ENCODE data around the gene ZNF592. TPM values are rescaled to one million over a fixed set of nuclear protein-coding genes. Genes with fewer than 3 reads are reported as not detected.

Gene ZNF592
- total RNA-seq, 2 donors from 2014 or later = 33.5 to 39.5 TPM

DNA sequence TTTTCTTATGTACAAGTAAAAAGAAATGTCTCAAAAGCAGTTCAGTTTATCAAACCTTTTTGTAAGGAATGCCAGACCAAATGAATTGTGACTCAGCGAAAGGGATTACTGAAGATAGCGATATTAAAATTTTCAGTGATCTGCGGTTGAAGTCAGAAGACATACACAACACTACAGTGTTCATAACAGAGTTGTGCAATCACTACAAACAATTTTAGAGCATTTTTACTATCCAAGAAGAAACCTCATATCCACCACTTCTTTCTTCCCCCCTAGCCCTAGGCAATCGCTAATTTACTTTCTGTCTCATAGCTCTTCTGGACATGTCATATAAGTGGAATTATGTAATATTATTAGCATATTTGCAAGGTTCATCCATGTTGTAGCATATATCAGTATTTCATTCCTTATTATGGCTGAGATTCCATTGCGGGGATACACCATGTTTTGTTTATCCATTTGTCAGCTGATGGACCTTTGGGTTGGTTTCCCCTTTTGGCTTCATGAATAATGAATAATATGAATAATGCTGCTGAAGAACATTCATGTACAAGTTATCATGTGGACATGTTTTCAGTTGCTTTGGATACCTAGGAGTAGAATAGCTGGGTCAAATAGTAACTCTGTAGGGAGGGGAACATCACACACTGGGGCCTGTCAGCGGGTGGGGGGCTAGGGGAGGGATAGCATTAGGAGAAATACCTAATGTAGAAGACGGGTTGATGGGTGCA is 45.2 kb downstream of the ZNF592 start:
- peaks cover 11 to 16% of the 10 kb centered on the region in 2 donors for H3K36me3 Mint-ChIP-seq (ENCODE audit: insufficient read depth in 2 of 2)

DNA sequence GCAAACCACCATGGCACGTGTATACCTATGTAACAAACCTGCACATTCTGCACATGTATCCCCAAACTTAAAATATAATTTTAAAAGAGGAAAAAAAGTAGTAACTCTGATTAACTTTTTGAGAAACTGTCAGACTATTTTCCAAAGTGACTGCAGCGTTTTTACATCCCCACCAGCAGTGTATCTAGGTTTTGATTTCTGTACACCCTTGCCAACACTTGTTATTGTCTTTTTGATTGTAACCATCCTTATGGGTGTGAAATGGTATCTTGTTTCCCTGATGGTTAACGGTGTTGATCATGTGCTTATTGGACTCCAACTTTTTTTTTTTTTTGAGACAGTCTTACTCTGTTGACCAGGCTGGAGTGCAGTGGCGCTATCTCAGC is 45.8 kb downstream of the ZNF592 start:
- no peak overlapping the region for H3K27ac Mint-ChIP-seq
- no peaks in the 10 kb centered on the region for H3K27me3 Mint-ChIP-seq (ENCODE audit: low read depth)
- DNase-seq (no peak), ATAC-seq (replicated peaks in 1 of 2) (no peak)
- H3K4me1 Mint-ChIP-seq (ENCODE audit: low read depth) = no peaks in the 10 kb centered on the region
- no peak overlapping the region for H3K4me3 Mint-ChIP-seq
- peaks cover 11 to 16% of the 10 kb centered on the region in 2 donors for H3K36me3 Mint-ChIP-seq (ENCODE audit: insufficient read depth in 2 of 2)
- no peaks in the 10 kb centered on the region for H3K9me3 Mint-ChIP-seq

More for the DNA sequence above, 45.2 kb downstream of the ZNF592 start:
- H3K27me3 Mint-ChIP-seq (ENCODE audit: low read depth) = no peaks in the 10 kb centered on the region
- no peaks in the 10 kb centered on the region for H3K9me3 Mint-ChIP-seq
- no peak overlapping the region for H3K4me3 Mint-ChIP-seq
- DNase-seq (no peak), ATAC-seq (replicated peaks in 1 of 2) (no peak)
- H3K4me1 Mint-ChIP-seq (ENCODE audit: low read depth) = no peaks in the 10 kb centered on the region
- no peak overlapping the region for H3K27ac Mint-ChIP-seq

DNA sequence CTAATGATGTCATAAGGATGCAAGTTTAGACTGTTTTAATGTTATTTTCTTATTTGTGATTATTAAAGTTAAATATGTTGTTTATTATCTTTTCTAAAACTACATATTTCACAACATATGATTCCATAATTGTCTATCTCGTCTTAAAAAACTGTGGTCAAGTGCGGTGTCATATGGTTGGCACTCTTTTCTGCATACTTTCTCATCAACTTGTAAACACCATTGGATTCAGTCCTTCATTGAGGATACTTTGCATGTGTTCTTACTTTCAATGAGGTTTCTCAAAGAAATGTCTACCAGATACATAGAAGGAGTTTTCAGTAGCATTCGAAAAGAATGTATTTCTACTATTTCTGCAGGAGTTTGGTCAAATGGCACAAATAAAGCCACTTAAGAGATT is 46.8 kb downstream of the ZNF592 start:
- DNase-seq (no peak), ATAC-seq (replicated peaks in 1 of 2) (no peak)
- H3K27ac Mint-ChIP-seq = no peak overlapping the region
- no peak overlapping the region for H3K4me3 Mint-ChIP-seq
- H3K36me3 Mint-ChIP-seq (ENCODE audit: insufficient read depth in 2 of 2) = peaks cover 11 to 16% of the 10 kb centered on the region in 2 donors
- H3K9me3 Mint-ChIP-seq = no peaks in the 10 kb centered on the region
- no peaks in the 10 kb centered on the region for H3K4me1 Mint-ChIP-seq (ENCODE audit: low read depth)
- no peaks in the 10 kb centered on the region for H3K27me3 Mint-ChIP-seq (ENCODE audit: low read depth)

DNA sequence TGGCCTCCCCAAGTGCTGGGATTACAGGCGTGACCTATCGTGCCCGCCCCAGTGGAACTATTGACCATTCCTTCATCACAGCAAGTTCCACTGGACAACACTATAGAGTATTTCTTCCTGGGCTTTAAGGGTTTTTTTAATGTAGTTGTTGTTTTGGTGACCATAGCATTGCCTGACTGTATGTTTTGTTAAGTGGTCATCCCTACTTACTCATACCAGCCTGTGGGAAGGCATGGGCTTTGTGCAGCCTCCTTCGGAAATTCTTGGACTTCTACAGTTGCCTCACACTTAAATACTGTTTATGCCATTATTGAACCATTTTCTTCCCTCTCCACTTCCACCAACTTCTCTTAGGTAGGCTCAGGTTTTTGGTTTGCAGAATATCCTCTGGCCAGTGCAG is 48.8 kb downstream of the ZNF592 start:
- ATAC-seq (replicated peaks in 1 of 2) (no peak), DNase-seq (no peak)
- no peaks in the 10 kb centered on the region for H3K4me1 Mint-ChIP-seq (ENCODE audit: low read depth)
- H3K27ac Mint-ChIP-seq = no peak overlapping the region
- H3K36me3 Mint-ChIP-seq (ENCODE audit: insufficient read depth in 2 of 2) = peaks cover 5 to 10% of the 10 kb centered on the region in 2 donors
- H3K27me3 Mint-ChIP-seq (ENCODE audit: low read depth) = no peaks in the 10 kb centered on the region
- no peak overlapping the region for H3K4me3 Mint-ChIP-seq
- H3K9me3 Mint-ChIP-seq = no peaks in the 10 kb centered on the region

DNA sequence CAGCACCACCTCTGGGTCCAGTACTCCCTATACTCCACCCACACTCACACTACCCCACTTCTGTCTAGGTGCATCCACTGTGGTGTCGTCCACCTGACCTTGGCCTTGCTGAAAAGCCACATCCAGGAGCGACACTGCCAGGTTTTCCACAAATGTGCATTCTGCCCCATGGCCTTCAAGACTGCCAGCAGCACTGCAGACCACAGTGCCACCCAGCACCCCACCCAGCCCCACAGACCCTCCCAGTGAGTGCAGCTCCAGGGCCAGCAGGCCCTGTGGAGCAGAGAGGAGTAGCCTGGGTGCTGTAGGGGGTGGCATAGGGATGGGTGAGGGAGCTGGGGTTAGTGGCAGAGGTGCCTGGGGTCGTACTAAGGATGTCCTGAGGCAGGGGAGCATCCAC is 49.4 kb downstream of the ZNF592 start:
- Mint-ChIP-seq H3K4me3 (no peak overlapping the region), H3K9me3 (no peaks in the 10 kb centered on the region), H3K27ac (no peak overlapping the region), H3K27me3 (ENCODE audit: low read depth) (no peaks in the 10 kb centered on the region), H3K36me3 (ENCODE audit: insufficient read depth in 2 of 2) (peaks cover 5 to 10% of the 10 kb centered on the region in 2 donors), H3K4me1 (ENCODE audit: low read depth) (no peaks in the 10 kb centered on the region)
- ATAC-seq (replicated peaks in 1 of 2) (no peak), DNase-seq (no peak)

DNA sequence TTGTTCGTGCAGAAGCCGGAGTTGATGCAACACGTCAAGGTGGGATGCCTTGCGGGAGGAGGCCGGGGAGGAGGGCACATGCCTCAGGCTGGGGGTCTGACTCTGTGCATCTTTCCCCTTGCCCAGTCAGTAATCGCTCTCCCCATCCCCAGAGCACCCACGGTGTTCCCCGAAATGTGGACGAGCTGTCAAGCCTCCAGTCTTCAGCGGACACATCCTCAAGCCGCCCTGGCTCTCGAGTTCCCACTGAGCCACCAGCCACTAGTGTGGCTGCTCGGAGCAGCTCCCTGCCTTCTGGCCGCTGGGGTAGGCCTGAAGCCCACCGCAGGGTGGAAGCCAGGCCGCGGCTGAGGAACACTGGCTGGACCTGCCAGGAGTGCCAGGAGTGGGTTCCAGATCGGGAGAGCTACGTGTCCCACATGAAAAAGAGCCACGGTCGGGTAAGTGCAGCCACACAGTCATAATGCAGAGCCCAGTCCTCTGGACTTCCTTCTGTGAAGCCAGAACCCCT is 50.1 kb downstream of the ZNF592 start:
- ATAC-seq (replicated peaks in 1 of 2) (no peak), DNase-seq (no peak)
- H3K9me3 Mint-ChIP-seq = no peaks in the 10 kb centered on the region
- no peak overlapping the region for H3K27ac Mint-ChIP-seq
- H3K36me3 Mint-ChIP-seq (ENCODE audit: insufficient read depth in 2 of 2) = peaks cover 5 to 10% of the 10 kb centered on the region in 2 donors
- H3K4me1 Mint-ChIP-seq (ENCODE audit: low read depth) = no peaks in the 10 kb centered on the region
- H3K4me3 Mint-ChIP-seq = no peak overlapping the region
- no peaks in the 10 kb centered on the region for H3K27me3 Mint-ChIP-seq (ENCODE audit: low read depth)

DNA sequence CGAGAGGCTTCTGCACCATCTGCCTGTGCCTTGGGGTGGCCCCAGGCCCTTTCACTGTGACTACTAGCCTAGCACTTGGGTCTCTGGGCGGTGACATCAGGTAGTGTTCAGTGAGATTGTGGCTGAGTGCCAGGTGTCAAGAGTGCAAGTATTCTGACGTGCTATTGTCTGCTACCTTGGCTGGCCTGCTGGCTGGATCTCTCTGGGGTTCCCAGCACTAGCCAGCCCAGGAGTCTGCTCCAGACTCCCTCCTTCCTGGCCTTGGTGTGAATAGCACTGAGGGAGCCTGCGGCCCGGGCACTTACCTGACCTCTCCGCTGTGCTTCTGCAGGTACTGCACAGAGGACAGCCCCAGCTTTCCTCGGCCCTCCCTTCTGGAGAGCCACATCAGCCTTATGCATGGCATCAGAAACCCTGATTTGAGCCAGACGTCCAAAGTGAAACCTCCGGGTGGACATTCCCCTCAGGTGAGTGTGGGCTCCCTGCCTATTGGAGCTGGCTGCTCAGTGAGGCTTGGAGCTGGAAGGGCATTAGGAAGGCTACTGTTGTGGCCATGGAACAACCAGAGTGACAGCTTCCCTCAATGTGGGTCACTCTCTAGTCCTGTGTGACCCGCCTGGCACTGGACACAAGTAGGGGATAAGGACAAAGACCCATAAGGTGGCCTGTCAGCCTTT is 51.3 kb downstream of the ZNF592 start:
- no peak for ATAC-seq (replicated peaks in 1 of 2)
- Mint-ChIP-seq H3K4me1 (ENCODE audit: low read depth) (no peaks in the 10 kb centered on the region), H3K4me3 (no peak overlapping the region), H3K27ac (no peak overlapping the region), H3K27me3 (ENCODE audit: low read depth) (no peaks in the 10 kb centered on the region), H3K9me3 (no peaks in the 10 kb centered on the region), H3K36me3 (ENCODE audit: insufficient read depth in 2 of 2) (peaks cover 5 to 8% of the 10 kb centered on the region in 2 donors)
- no peak for DNase-seq

DNA sequence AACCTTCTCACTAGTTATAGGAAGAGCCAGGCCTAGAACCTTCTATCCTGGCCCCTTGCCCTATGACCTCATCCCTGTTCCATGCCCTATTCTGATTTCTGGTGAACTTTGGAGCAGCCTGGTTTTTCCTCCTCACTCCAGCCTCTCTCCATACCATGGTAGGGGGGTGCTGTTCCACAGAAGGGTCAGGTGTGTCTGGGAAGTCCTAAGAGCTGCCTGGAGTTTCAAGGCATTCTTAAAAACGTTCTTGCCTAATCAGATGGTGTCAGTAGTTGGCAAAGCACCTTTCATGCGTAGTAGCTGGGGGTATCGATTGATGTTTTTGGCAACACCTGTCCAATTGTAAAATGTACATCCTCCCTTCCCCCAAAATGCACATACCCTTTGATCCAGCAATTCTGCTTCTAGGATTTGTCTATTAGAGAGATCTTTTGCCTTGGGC is 52.0 kb downstream of the ZNF592 start:
- Mint-ChIP-seq H3K4me3 (no peak overlapping the region), H3K27me3 (ENCODE audit: low read depth) (no peaks in the 10 kb centered on the region), H3K9me3 (no peaks in the 10 kb centered on the region), H3K27ac (no peak overlapping the region), H3K36me3 (ENCODE audit: insufficient read depth in 2 of 2) (peaks cover 5 to 6% of the 10 kb centered on the region in 2 donors), H3K4me1 (ENCODE audit: low read depth) (no peaks in the 10 kb centered on the region)
- DNase-seq (no peak), ATAC-seq (replicated peaks in 1 of 2) (no peak)

DNA sequence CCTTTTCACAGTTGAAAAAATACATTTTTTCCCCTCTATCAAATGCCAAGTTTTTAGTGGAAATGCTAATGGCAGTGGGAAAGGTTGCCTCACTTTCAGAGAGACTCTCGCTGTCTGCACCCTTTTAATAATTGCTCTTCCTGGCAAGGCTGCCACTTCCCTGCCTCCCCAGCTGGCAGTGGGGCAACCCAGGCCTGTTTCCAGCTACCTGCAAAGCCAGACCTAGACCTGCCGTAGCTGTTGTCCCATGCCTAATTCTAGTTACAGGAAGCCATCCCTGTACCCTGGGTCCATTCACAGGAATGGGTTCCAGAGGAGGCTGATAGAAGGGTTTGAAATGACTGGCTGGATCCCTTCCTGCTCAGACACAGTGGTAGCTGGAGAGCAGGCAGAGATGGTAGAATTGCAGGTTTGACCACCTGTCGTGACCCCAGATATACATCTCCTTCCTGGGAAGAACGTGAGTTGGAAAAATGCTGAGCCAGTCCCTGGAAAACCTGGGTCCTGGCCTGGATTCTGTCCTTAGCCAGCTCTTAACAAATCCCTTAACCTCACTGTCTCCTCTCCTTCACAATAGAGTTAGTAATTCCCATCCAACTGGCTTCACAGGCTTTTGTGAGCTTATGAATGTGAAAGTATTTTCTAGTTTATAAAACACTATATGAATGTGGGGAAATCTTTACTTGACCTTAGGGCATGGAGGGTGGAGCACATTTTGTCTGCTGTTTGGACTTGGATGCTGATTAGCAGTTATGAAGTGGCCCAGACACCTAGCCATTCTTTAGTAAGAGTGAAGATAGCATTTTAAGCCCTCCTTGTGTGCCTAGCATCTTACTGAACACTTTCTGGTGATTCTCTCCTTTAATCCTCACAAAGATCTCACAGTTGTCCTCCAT is 55.9 kb downstream of the ZNF592 start:
- Mint-ChIP-seq H3K27ac (no peak overlapping the region), H3K36me3 (ENCODE audit: insufficient read depth in 2 of 2) (peaks cover 3% of the 10 kb centered on the region in 2 donors)

DNA sequence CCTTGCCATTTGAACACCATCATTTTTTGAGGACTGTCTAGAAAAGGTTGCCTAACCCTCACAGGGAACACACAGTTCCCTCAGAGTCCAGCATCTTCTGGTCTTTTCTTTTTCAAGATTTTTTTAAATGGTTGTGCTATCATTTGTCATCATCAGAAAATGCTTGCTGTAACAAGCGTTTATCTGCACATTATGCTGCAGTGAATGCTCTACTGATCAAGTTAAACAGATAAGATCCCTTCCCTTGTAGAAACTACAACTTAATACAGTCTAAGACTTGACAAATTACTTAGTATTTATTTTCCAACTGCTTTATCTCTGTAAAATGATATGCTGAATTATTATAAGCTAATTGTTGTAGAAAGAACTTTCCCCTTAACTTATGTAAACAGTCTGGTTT is 56.8 kb downstream of the ZNF592 start:
- ATAC-seq (replicated peaks in 1 of 2) = no peak
- peak overlapping the region; percentile 68 for H3K27ac Mint-ChIP-seq
- no peak for DNase-seq
- no peaks in the 10 kb centered on the region for H3K27me3 Mint-ChIP-seq (ENCODE audit: low read depth)
- H3K4me1 Mint-ChIP-seq (ENCODE audit: low read depth) = peaks cover 5% of the 10 kb centered on the region
- H3K36me3 Mint-ChIP-seq (ENCODE audit: insufficient read depth in 2 of 2) = peaks cover 3% of the 10 kb centered on the region in 2 donors
- no peaks in the 10 kb centered on the region for H3K9me3 Mint-ChIP-seq
- no peak overlapping the region for H3K4me3 Mint-ChIP-seq

More for the DNA sequence above, 55.9 kb downstream of the ZNF592 start:
- H3K4me3 Mint-ChIP-seq = no peak overlapping the region
- H3K9me3 Mint-ChIP-seq = no peaks in the 10 kb centered on the region
- ATAC-seq (replicated peaks in 1 of 2) (no peak), DNase-seq (no peak)
- no peaks in the 10 kb centered on the region for H3K27me3 Mint-ChIP-seq (ENCODE audit: low read depth)
- peaks cover 5% of the 10 kb centered on the region for H3K4me1 Mint-ChIP-seq (ENCODE audit: low read depth)

DNA sequence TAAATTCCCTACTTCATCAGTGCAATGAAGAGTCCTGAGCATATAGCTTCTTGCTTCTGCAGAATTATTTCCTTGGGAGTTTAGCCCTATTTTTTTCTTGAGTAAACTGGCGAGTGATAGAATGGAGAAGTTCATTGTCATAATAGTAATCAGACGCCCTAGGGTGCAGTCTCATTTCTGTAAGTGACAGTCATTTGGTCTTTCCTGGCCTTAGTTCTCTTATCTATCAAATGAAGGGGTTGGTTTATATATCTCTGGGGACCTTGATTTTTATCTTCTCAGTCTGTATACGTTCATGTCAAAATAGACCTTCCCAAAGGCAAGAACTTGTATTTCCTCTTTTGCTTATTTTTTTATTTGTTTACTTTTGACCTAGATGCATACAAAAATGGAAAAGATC is 58.8 kb downstream of the ZNF592 start:
- no peak for DNase-seq
- H3K9me3 Mint-ChIP-seq = no peaks in the 10 kb centered on the region
- peaks cover 5% of the 10 kb centered on the region for H3K4me1 Mint-ChIP-seq (ENCODE audit: low read depth)
- H3K36me3 Mint-ChIP-seq (ENCODE audit: insufficient read depth in 2 of 2) = no peaks in the 10 kb centered on the region
- peak overlapping the region in 1 of 2 donors; percentile 8 for H3K4me3 Mint-ChIP-seq
- ATAC-seq (replicated peaks in 1 of 2) = peak; percentile 47 to 83
- no peaks in the 10 kb centered on the region for H3K27me3 Mint-ChIP-seq (ENCODE audit: low read depth)
- peak overlapping the region; percentile 72 for H3K27ac Mint-ChIP-seq

DNA sequence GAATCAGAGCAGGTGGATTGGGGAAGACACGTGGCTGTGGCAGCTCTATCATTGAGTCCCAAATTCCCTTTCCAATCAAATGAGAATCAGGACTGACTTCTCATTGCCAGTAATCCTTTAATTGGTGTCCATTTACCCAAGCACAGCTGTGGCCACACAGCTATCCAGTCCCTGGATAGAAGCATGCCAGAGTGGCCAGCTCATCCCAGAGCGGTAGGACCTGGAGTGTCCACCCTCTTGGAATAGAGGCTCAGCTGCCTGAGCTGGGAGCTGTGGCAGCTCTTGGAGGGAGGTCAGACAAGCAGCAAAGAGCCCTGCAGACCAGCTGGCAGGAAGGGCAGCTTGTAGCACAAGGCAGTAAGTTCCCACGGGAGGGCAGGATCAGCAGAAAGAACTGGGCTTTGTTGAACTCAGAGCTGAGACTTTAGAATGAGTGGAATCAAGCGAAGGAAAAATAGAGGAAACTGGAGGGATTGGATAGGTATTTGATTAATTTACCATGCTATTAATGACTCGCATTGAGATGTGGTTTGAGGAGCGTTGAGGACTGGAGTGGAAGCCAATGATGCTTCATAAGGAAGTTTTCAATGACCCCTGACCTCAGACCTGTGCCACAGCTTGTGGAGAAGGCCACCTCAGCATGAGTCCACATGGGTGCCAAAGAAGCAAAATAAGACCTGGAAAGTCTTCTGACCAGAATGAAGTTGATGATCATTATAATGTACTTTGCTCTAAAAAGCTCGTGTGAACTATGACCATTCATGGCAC is 61.9 kb downstream of the ZNF592 start:
- Mint-ChIP-seq H3K4me3 (no peak overlapping the region), H3K27me3 (ENCODE audit: low read depth) (peaks cover 4% of the 10 kb centered on the region), H3K9me3 (no peaks in the 10 kb centered on the region), H3K36me3 (ENCODE audit: insufficient read depth in 2 of 2) (no peaks in the 10 kb centered on the region), H3K27ac (no peak overlapping the region), H3K4me1 (ENCODE audit: low read depth) (peaks cover 5% of the 10 kb centered on the region)
- ATAC-seq (replicated peaks in 1 of 2) = no peak
- DNase-seq = no peak
